SU-DHL-6 (cell line): ENCODE data around the gene TCF4.

ENCODE experiments used
- H2AFZ ChIP-seq: fragments of 200-600 bp; sonication (generic); 2 replicates; pipeline ENCODE4 v1.6.1; 2014; ENCODE audit warnings: low read depth, mild to moderate bottlenecking, moderate library complexity, mixed read lengths, antibody characterized with exemption, low read length; ENCODE audit not compliant: severe bottlenecking
- H3F3A ChIP-seq: fragments of 200-600 bp; shearing (Covaris generic); 2 replicates; pipeline ENCODE4 v1.6.0; 2016; ENCODE audit warnings: antibody characterized with exemption, mild to moderate bottlenecking; ENCODE audit not compliant: insufficient read depth
- H3K27ac ChIP-seq: fragments of 200-600 bp; sonication (generic); 2 replicates; pipeline ENCODE4 v1.5.1; 2016; ENCODE audit warnings: low read depth, mild to moderate bottlenecking, low read length, moderate library complexity, mixed read lengths
- H3K27me3 ChIP-seq: fragments of 200-600 bp; sonication (generic), shearing (Covaris generic); 2 replicates; pipeline ENCODE4 v1.6.0; 2014; ENCODE audit warnings: mild to moderate bottlenecking, low read length
- H3K36me3 ChIP-seq: fragments of 200-600 bp; sonication (generic); 2 replicates; pipeline ENCODE4 v1.6.1; 2014; ENCODE audit warnings: mild to moderate bottlenecking, low read length, mixed read lengths
- H3K4me2 ChIP-seq: fragments of 300-600, 200-600 bp; shearing (Covaris generic), sonication (generic); 2 replicates; pipeline ENCODE4 v1.6.0; 2014; ENCODE audit warnings: low read length, low read depth, mild to moderate bottlenecking; ENCODE audit not compliant: poor library complexity, severe bottlenecking
- H3K4me3 ChIP-seq: fragments of 200-600 bp; sonication (generic); 2 replicates; pipeline ENCODE4 v1.5.1; 2014; ENCODE audit warnings: antibody characterized with exemption, low read length, mild to moderate bottlenecking, mixed read lengths; ENCODE audit not compliant: insufficient read depth, poor library complexity, severe bottlenecking
- H3K79me2 ChIP-seq: fragments of 200-600 bp; sonication (generic); 2 replicates; pipeline ENCODE4 v1.6.1; 2014; ENCODE audit warnings: mild to moderate bottlenecking, low read length, moderate library complexity; ENCODE audit not compliant: insufficient read depth
- H3K9ac ChIP-seq: fragments of 200-600 bp; sonication (generic); 2 replicates; pipeline ENCODE4 v1.7.0; 2014; ENCODE audit warnings: mild to moderate bottlenecking, low read length
- H3K9me2 ChIP-seq: fragments of 200-600 bp; sonication (generic); replicated peaks from 2 replicates; pipeline ENCODE4 v1.6.1; 2014; ENCODE audit warnings: low read length; ENCODE audit not compliant: insufficient read depth
- H3K9me3 ChIP-seq: fragments of 200-600 bp; sonication (generic); 2 replicates; pipeline ENCODE4 v1.6.1; 2014; ENCODE audit warnings: low read length, mixed read lengths; ENCODE audit not compliant: insufficient read depth
- H4K20me1 ChIP-seq: fragments of 200-600 bp; sonication (generic); 2 replicates; pipeline ENCODE4 v1.6.1; 2014; ENCODE audit warnings: low read depth, mild to moderate bottlenecking, antibody characterized with exemption, low read length, moderate library complexity, mixed read lengths
- EZH2phosphoT487 ChIP-seq: fragments of 200-600 bp; sonication (generic), shearing (Covaris generic); conservative IDR thresholded peaks from 2 replicates; pipeline ENCODE4 v1.6.1; 2018; ENCODE audit warnings: mild to moderate bottlenecking, antibody characterized with exemption, low read length, moderate library complexity, mixed read lengths
- TF ChIP-seq, protein P1 (sequence below): fragments of 200-600 bp; sonication (generic); IDR thresholded peaks from one replicate; pipeline ENCODE4 v1.5.1; 2017; ENCODE audit warnings: antibody characterized with exemption, mild to moderate bottlenecking, low read length, moderate library complexity; ENCODE audit not compliant: insufficient read depth, poor library complexity, severe bottlenecking

Gene TCF4

DNA sequence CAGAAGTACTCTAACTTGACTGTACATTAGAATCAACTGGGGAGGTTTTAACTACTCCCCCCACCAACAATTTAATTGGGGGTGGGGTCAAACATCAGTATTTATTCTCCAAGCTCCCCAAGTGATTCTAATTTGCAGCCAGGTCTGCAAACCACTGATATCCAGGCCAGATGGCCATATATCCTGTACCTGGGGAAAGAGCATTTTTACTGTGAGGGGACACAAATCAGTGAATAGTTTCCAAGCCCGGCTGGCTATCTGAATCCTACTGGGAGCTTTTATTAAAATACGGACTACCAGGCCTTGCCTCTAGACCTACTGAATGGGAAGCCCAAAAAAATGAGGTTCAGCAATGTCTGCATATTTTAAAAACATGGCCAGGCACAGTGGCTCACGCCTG lies 88.5 kb downstream of the TCF4 start:
- Histone ChIP-seq H3K9me3 (no peaks in the 10 kb centered on the region), H3K36me3 (no peaks in the 10 kb centered on the region), H4K20me1 (no peaks in the 10 kb centered on the region; the same call in 1 of the 2 replicates), H3F3A (no peaks in the 10 kb centered on the region), H3K9me2 (no peaks in the 10 kb centered on the region), H3K4me2 (no peak overlapping the region), H3K27ac (no peak overlapping the region), H3K9ac (no peak overlapping the region), H3K79me2 (no peaks in the 10 kb centered on the region), H3K4me3 (no peak overlapping the region), H3K27me3 (no peaks in the 10 kb centered on the region), H2AFZ (no peak overlapping the region)
- TF ChIP-seq EZH2phosphoT487 = no peak
- TF ChIP-seq, protein P1, sequence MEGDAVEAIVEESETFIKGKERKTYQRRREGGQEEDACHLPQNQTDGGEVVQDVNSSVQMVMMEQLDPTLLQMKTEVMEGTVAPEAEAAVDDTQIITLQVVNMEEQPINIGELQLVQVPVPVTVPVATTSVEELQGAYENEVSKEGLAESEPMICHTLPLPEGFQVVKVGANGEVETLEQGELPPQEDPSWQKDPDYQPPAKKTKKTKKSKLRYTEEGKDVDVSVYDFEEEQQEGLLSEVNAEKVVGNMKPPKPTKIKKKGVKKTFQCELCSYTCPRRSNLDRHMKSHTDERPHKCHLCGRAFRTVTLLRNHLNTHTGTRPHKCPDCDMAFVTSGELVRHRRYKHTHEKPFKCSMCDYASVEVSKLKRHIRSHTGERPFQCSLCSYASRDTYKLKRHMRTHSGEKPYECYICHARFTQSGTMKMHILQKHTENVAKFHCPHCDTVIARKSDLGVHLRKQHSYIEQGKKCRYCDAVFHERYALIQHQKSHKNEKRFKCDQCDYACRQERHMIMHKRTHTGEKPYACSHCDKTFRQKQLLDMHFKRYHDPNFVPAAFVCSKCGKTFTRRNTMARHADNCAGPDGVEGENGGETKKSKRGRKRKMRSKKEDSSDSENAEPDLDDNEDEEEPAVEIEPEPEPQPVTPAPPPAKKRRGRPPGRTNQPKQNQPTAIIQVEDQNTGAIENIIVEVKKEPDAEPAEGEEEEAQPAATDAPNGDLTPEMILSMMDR = no peak

- Histone ChIP-seq H3K9me3 (no peaks in the 10 kb centered on the region), H3K36me3 (no peaks in the 10 kb centered on the region), H3F3A (no peaks in the 10 kb centered on the region), H4K20me1 (no peaks in the 10 kb centered on the region; the same call in 1 of the 2 replicates), H3K4me2 (no peak overlapping the region), H3K4me3 (no peak overlapping the region), H3K9me2 (no peaks in the 10 kb centered on the region), H3K27me3 (no peaks in the 10 kb centered on the region), H3K27ac (no peak overlapping the region), H3K79me2 (no peaks in the 10 kb centered on the region), H3K9ac (no peak overlapping the region), H2AFZ (no peak overlapping the region)
- no peak for TF ChIP-seq EZH2phosphoT487
- TF ChIP-seq, protein P1 = no peak
Measured at GRCh38 chr18:55497825-55498403, 90.1 kb downstream of the TCF4 start.

DNA sequence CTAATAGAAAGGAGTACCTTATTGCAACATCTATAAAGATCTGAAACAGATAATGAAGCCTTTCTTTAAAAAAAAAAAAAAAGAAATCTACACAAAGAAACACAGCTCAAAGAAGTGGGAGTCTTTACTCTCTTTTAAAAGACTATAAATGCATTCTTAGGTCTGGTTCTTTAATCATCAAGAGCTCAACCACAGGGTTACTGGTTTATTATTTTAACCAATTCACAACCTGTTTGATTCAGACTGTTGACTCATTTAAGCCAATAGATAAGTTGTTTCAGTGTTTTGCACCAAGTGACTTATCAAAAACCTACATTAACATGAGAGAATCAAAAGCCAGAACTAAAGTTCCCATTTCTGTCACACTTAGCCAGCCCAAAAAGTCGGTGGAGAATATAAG lies 93.1 kb downstream of the TCF4 start:
- Histone ChIP-seq H3K4me3 (no peak overlapping the region), H3K36me3 (no peaks in the 10 kb centered on the region), H3K9me2 (no peaks in the 10 kb centered on the region), H2AFZ (no peak overlapping the region), H4K20me1 (no peaks in the 10 kb centered on the region; the same call in 1 of the 2 replicates), H3K4me2 (no peak overlapping the region), H3K27me3 (no peaks in the 10 kb centered on the region), H3K9me3 (no peaks in the 10 kb centered on the region), H3K9ac (no peak overlapping the region), H3K79me2 (no peaks in the 10 kb centered on the region), H3K27ac (no peak overlapping the region), H3F3A (no peaks in the 10 kb centered on the region)
- no peak for TF ChIP-seq EZH2phosphoT487
- TF ChIP-seq, protein P1 = no peak
